WERI-Rb-1 (cell line): Measurements from ENCODE around the gene NFKBIB.

Experiments used
- DNase-seq: peaks from one replicate; pipeline ENCODE4 v3.0.0-alpha.2; 2020
- H3K27ac ChIP-seq: fragments of 250-450 bp; sonication (Bioruptor Pico); 2 replicates; pipeline ENCODE4 v1.5.1; 2020; ENCODE audit warnings: mild to moderate bottlenecking, moderate library complexity
- H3K27me3 ChIP-seq: fragments of 250-450 bp; sonication (Bioruptor Pico); 2 replicates; pipeline ENCODE4 v1.5.1; 2021; ENCODE audit warnings: mild to moderate bottlenecking, low read depth, moderate library complexity; ENCODE audit not compliant: insufficient read depth, severe bottlenecking
- H3K36me3 ChIP-seq: fragments of 250-450 bp; sonication (Bioruptor Pico); 2 replicates; pipeline ENCODE4 v1.5.1; 2020; ENCODE audit warnings: mild to moderate bottlenecking, moderate library complexity
- H3K4me3 ChIP-seq: 2 replicates; pipeline ENCODE4 v1.5.1; 2011; ENCODE audit warnings: low read depth, mild to moderate bottlenecking, control low read depth, low read length
- H3K9me3 ChIP-seq: fragments of 250-450 bp; sonication (Bioruptor Pico); 2 replicates; pipeline ENCODE4 v1.5.1; 2021; ENCODE audit warnings: mild to moderate bottlenecking, moderate library complexity; ENCODE audit not compliant: severe bottlenecking
- CTCF ChIP-seq: IDR thresholded peaks from 2 replicates; pipeline ENCODE4 v1.5.1; 2011; ENCODE audit warnings: low read depth, mild to moderate bottlenecking, control low read depth, inconsistent platforms, low read length

The NFKBIB gene

GRCh38 chr19:38929929-38930775, 30.4 kb downstream of the NFKBIB start, which contains the start of gene SARS2:
TSS of gene SARS2 (minus strand) at chr19:38930763. CDS start at chr19:38930736, 27 bp downstream.
- Histone ChIP-seq H3K27me3 (no peaks in the 10 kb centered on the region), H3K36me3 (peaks cover 28% of the 10 kb centered on the region), H3K4me3 (peak within 1 kb of the TSS; percentile 98), H3K27ac (peak within 1 kb of the TSS; percentile 96), H3K9me3 (no peaks in the 10 kb centered on the region)
- peak; percentile 90 for TF ChIP-seq CTCF
- DNase-seq = peak; percentile 90

DNA sequence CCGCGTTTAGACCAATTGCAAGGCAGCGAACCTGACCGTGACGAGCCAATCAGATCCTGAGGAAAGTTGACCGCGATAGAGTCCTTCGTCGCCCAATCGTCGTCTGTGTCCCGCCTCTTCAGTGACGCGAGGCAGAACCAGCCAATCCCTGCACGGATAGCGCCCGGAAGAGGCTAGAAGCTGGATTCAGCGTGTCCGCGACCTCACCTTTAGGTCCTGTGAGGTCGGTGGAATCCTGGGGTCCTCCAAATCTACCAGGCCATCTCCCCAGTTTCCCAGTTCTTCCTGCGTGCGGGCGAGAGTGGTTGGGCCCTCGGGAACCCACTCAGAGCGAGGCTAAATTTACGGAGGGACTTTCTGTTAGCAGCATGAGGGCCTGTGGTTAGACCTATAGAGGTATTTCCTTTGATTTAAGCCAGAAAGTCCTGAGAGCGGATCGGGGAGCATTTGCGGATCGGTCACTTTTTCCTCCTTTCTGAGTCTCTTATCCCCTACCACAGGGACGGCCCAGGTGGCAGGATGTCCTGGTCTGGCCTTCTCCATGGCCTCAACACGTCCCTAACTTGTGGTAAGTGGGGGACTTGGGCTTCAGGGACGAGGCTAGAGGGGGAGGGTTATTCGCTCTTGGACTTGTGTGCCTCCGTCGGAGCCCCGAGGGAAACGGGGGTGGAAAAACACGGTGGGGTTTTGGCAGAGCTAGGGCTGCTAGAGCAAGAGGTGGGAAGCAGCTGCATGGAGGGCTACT, 31.2 kb downstream of the NFKBIB start, which contains the start of gene MRPS12:
MRPS12 (plus strand) TSS at position 169 of the 745 bp plus-strand sequence; CDS start at position 520, 351 bp downstream.
- no peak for TF ChIP-seq CTCF
- H3K36me3 ChIP-seq = peaks cover 20% of the 10 kb centered on the region
- peak; percentile 98 for DNase-seq
- peak within 1 kb of the TSS; percentile 98 for H3K4me3 ChIP-seq
- H3K27ac ChIP-seq = peak within 1 kb of the TSS; percentile 96
- no peaks in the 10 kb centered on the region for H3K9me3 ChIP-seq
- no peaks in the 10 kb centered on the region for H3K27me3 ChIP-seq

- TF ChIP-seq CTCF = no peak
- Histone ChIP-seq H3K27ac (no peak overlapping the region; the same call in 1 of the 2 replicates), H3K4me3 (peak overlapping the region; percentile 98)
Measured at GRCh38 chr19:38931521-38931793, 31.7 kb downstream of the NFKBIB start.

GRCh38 chr19:38932425-38933179, 32.8 kb downstream of the NFKBIB start:
- Histone ChIP-seq H3K4me3 (no peak overlapping the region), H3K27me3 (no peaks in the 10 kb centered on the region), H3K36me3 (peaks cover 18% of the 10 kb centered on the region), H3K9me3 (no peaks in the 10 kb centered on the region), H3K27ac (no peak overlapping the region)
- peak; percentile 60 for DNase-seq
- TF ChIP-seq CTCF = peak; percentile 45

More at GRCh38 chr19:38931521-38931793, 31.7 kb downstream of the NFKBIB start:
- DNase-seq = no peak
- H3K36me3 ChIP-seq = peaks cover 18% of the 10 kb centered on the region
- H3K27me3 ChIP-seq = no peaks in the 10 kb centered on the region
- H3K9me3 ChIP-seq = no peaks in the 10 kb centered on the region

GRCh38 chr19:38933544-38933943, 33.8 kb downstream of the NFKBIB start:
- no peak for DNase-seq
- Histone ChIP-seq H3K27me3 (no peaks in the 10 kb centered on the region), H3K9me3 (no peaks in the 10 kb centered on the region), H3K4me3 (no peak overlapping the region), H3K27ac (no peak overlapping the region), H3K36me3 (peaks cover 18% of the 10 kb centered on the region)
- TF ChIP-seq CTCF = no peak
